Measurements from ENCODE around the gene ZBTB24. TPM values are rescaled to one million over a fixed set of nuclear protein-coding genes. Genes with fewer than 3 reads are reported as not detected.

Gene ZBTB24
- polyA plus RNA-seq, 1 experiment, result 4.4 TPM

DNA sequence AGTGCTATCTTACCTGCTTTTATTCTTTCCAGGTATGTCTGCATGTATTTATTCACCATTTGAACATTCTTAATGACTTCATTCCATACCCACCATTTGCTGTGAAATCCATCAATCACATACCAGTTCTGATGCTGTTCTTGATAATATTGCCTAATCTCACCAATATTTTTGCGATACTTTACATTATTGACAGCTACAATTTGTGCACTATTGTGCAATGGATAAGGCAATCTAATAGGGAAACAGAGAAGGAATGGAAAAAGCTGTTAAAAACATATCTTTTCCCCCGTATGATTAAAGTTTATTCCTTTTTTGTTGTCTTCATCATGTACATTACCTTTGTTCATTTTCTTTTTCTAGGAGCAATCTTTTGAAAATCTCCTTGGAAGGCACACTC, 23.3 kb upstream of the ZBTB24 start:
- ChIA-PET POLR2A (no interaction called here), CTCF (no interaction called here)
- no peak for DNase-seq (ENCODE audit: low read depth, low spot score)
- Histone ChIP-seq H3K27ac (ENCODE audit: low read depth, low read length) (no peak overlapping the region), H3K9me3 (ENCODE audit: control insufficient read depth, insufficient read depth, low read length) (no peaks in the 10 kb centered on the region), H3K4me3 (ENCODE audit: low read depth, low read length) (no peak overlapping the region), H3K27me3 (ENCODE audit: control insufficient read depth, insufficient read depth, low read length) (peaks cover 3% of the 10 kb centered on the region)
- TF ChIP-seq, protein P1, sequence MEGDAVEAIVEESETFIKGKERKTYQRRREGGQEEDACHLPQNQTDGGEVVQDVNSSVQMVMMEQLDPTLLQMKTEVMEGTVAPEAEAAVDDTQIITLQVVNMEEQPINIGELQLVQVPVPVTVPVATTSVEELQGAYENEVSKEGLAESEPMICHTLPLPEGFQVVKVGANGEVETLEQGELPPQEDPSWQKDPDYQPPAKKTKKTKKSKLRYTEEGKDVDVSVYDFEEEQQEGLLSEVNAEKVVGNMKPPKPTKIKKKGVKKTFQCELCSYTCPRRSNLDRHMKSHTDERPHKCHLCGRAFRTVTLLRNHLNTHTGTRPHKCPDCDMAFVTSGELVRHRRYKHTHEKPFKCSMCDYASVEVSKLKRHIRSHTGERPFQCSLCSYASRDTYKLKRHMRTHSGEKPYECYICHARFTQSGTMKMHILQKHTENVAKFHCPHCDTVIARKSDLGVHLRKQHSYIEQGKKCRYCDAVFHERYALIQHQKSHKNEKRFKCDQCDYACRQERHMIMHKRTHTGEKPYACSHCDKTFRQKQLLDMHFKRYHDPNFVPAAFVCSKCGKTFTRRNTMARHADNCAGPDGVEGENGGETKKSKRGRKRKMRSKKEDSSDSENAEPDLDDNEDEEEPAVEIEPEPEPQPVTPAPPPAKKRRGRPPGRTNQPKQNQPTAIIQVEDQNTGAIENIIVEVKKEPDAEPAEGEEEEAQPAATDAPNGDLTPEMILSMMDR (IDR thresholded peaks at IDR 0.05; ENCODE audit: low read depth, low read length), result no peak

DNA sequence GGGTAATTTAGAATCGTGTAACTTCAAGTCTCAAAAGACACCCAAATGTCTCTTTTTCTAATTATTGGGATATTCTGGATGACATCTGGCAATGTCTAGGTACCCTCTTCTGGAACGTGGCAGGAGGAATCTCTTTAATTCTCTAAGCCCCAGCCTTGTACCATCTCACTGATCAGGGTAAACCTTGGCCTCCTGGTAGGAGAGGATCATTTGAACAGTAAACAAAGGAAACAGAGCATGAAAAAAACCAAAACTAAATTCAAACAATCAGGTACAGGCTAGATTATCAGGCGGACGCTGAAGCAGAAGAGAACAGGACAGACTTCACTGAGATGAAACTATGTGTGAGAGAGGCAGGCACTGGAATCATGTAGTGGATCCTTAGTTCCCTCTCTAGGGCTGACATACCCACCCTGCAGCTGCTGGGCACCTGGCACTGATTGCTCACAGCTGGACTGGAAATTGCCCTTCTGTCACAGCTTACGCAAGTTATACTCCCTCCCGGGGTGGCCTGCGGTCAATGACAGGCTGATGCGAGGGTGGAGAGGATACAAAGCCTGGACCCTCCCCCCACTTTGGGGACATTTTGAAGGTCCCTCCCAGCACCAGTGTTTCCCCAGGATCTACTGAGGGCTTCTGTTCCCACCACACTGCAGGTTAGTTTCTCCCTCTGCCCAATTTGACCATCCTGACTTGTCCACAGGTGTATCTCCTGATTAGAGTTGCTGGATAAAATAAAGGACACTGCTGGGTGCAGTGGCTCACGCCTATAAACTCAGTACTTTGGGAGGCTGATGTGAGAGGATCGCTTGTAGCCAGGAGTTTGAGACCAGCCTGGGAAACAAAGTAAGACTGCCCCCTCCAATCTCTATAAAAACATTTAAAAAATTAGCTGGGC, 20.6 kb upstream of the ZBTB24 start:
- Histone ChIP-seq H3K27me3 (ENCODE audit: control insufficient read depth, insufficient read depth, low read length) (peaks cover 5% of the 10 kb centered on the region), H3K27ac (ENCODE audit: low read depth, low read length) (no peak overlapping the region), H3K9me3 (ENCODE audit: control insufficient read depth, insufficient read depth, low read length) (no peaks in the 10 kb centered on the region), H3K4me3 (ENCODE audit: low read depth, low read length) (no peak overlapping the region)
- POLR2A ChIA-PET, result no interaction called here
- TF ChIP-seq, protein P1 (IDR thresholded peaks at IDR 0.05; ENCODE audit: low read depth, low read length), result no peak
- no peak for DNase-seq (ENCODE audit: low read depth, low spot score)
- CTCF ChIA-PET, result no interaction called here

DNA sequence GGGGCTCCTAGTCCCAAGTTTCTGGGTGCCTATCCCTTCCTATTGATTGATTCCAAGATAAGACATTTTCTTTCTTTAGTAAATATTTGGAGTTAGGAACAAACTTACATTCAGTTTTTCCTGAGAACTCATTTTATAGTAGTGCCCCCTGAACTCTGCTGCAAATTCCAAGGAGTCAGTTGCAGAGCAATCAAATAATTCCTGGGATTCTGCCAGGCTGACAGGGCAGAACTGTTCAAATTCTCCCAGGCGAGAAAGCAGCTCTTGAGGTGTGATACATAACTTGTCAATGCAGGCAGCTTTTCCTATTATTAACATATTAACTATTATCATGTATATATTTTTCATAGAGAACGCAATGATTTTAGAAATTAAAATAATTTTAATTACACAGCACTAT, 15.9 kb upstream of the ZBTB24 start:
- Histone ChIP-seq H3K27ac (ENCODE audit: low read depth, low read length) (no peak overlapping the region), H3K4me3 (ENCODE audit: low read depth, low read length) (no peak overlapping the region), H3K9me3 (ENCODE audit: control insufficient read depth, insufficient read depth, low read length) (no peaks in the 10 kb centered on the region), H3K27me3 (ENCODE audit: control insufficient read depth, insufficient read depth, low read length) (peaks cover 7% of the 10 kb centered on the region)
- TF ChIP-seq, protein P1 (IDR thresholded peaks at IDR 0.05; ENCODE audit: low read depth, low read length), result no peak
- DNase-seq (ENCODE audit: low read depth, low spot score), result no peak
- ChIA-PET POLR2A (no interaction called here), CTCF (no interaction called here)

DNA sequence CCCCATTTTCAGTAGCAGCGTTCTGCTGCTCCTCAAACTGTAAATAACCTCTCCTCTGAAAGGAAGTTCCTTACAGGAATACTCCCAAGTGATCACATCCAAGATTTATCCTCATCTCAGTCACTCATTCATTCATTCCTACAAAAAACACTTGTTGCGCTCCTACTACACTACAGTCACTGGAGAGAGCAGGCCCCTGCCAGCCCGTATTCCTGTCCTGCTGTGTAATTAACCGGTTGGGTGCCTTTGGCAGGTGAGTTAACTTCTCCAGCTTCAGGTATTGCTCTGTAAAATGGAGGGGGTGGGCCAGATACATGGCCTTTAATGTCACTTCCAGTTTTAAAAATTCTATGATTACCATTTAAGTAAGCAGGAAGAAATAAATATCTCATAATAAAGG, 15.0 kb upstream of the ZBTB24 start:
- no peaks in the 10 kb centered on the region for H3K9me3 ChIP-seq (ENCODE audit: control insufficient read depth, insufficient read depth, low read length)
- TF ChIP-seq, protein P1 (IDR thresholded peaks at IDR 0.05; ENCODE audit: low read depth, low read length), result no peak
- no peak overlapping the region for H3K27ac ChIP-seq (ENCODE audit: low read depth, low read length)
- POLR2A ChIA-PET, result no interaction called here
- H3K27me3 ChIP-seq (ENCODE audit: control insufficient read depth, insufficient read depth, low read length), result peaks cover 6% of the 10 kb centered on the region
- CTCF ChIA-PET, result no interaction called here
- H3K4me3 ChIP-seq (ENCODE audit: low read depth, low read length), result no peak overlapping the region
- DNase-seq (ENCODE audit: low read depth, low spot score), result no peak

DNA sequence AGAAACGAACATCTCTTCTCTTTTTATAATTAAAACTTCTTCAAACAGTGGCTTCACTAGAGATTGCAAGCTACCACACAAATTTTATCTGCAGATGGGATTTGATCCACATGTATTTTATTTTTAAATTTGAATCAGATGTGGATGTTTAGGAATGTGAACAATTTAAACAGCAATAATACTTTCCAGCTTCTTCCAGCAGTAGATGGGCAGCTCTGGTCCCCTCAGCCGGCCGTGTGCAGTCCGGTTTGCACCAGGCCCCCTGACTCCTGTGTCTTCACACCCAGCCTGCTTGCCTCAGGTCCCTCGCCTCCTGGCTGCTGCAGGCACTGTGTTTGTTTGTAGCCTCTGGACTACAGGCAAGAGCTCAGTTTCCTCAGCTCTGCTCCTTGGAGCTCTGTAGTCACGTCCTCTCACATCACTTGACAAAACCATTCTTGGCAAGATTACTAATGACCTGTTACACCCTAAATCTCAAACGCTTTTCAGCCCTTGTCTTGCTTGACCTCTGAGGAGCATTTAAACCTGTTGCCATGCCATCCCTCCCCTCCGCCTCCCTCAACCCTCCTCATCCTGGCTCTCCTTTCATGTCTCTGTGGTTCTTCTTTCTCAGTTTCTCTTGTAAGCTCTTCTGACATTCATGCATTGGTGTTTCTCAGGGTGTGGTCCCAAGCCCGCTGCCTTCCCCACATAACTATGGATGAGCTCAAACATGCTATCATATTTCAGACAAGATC, 13.2 kb upstream of the ZBTB24 start:
- CTCF ChIA-PET, result interaction anchor here (0.7 kb wide), 1 partner anchor 308 kb away, joined by 3 read pairs; no protein-coding TSS in a partner anchor
- Histone ChIP-seq H3K4me3 (ENCODE audit: low read depth, low read length) (no peak overlapping the region), H3K9me3 (ENCODE audit: control insufficient read depth, insufficient read depth, low read length) (no peaks in the 10 kb centered on the region), H3K27me3 (ENCODE audit: control insufficient read depth, insufficient read depth, low read length) (peaks cover 9% of the 10 kb centered on the region), H3K27ac (ENCODE audit: low read depth, low read length) (no peak overlapping the region)
- POLR2A ChIA-PET, result no interaction called here
- TF ChIP-seq, protein P1 (IDR thresholded peaks at IDR 0.05; ENCODE audit: low read depth, low read length), result no peak
- no peak for DNase-seq (ENCODE audit: low read depth, low spot score)
